ENCODE measurements around the gene DSE.

DSE gene

GRCh38 chr6:116363759-116364158, 7.0 kb upstream of the DSE start:
- DNase-seq = no peak

GRCh38 chr6:116364321-116364720, 6.4 kb upstream of the DSE start:
- DNase-seq = no peak

GRCh38 chr6:116365743-116366142, 5.0 kb upstream of the DSE start:
- no peak for DNase-seq

- no peak for DNase-seq
These were observed 3.9 kb upstream of the DSE start for GRCh38 chr6:116366740-116367275.

- no peak for DNase-seq
These were observed 1.2 kb upstream of the DSE start for GRCh38 chr6:116369540-116369939.

- no peak for DNase-seq
These were observed 585 bp upstream of the DSE start for GRCh38 chr6:116369964-116370759.

GRCh38 chr6:116371120-116371917, 572 bp downstream of the DSE start:
- DNase-seq = no peak

- no peak for DNase-seq
These were observed 1.1 kb downstream of the DSE start for GRCh38 chr6:116371918-116372209.

GRCh38 chr6:116373300-116373699, 2.6 kb downstream of the DSE start:
- no peak for DNase-seq

- no peak for DNase-seq
These were observed 3.2 kb downstream of the DSE start for GRCh38 chr6:116373940-116374339.

GRCh38 chr6:116374586-116374985, 3.8 kb downstream of the DSE start:
- DNase-seq = no peak

- no peak for DNase-seq
These were observed 4.5 kb downstream of the DSE start for GRCh38 chr6:116375262-116375661.

- no peak for DNase-seq
These were observed 5.4 kb downstream of the DSE start for GRCh38 chr6:116376149-116376548.

GRCh38 chr6:116379764-116380163, 9.0 kb downstream of the DSE start:
- DNase-seq = no peak

- DNase-seq = no peak
These were observed 9.6 kb downstream of the DSE start for GRCh38 chr6:116380346-116380745.

- no peak for DNase-seq
These were observed 10.3 kb downstream of the DSE start for GRCh38 chr6:116381000-116381399.

- DNase-seq = no peak
These were observed 11.8 kb downstream of the DSE start for GRCh38 chr6:116382587-116382986.

GRCh38 chr6:116384727-116385458, 14.1 kb downstream of the DSE start:
- DNase-seq = no peak

GRCh38 chr6:116385459-116385802, 14.7 kb downstream of the DSE start:
- DNase-seq = no peak

GRCh38 chr6:116385921-116386320, 15.2 kb downstream of the DSE start:
- no peak for DNase-seq

- no peak for DNase-seq
These were observed 16.0 kb downstream of the DSE start for GRCh38 chr6:116386581-116387299.

- DNase-seq = no peak
These were observed 16.6 kb downstream of the DSE start for GRCh38 chr6:116387374-116387773.

GRCh38 chr6:116388924-116389323, 18.2 kb downstream of the DSE start:
- no peak for DNase-seq

All from cerebellar nuclear complex (tissue), 1 donor.